GM19238 (cell line): Measurements from ENCODE around the gene SFMBT2.
"Not testable (repeated sequence)": the region's sequence is repeated elsewhere in the genome, so short reads cannot be mapped to it uniquely, and the experiment has no call there.

Source experiments
- DNase-seq: peaks from one replicate; pipeline ENCODE4 v3.0.0; 2011; ENCODE audit warnings: low spot score; ENCODE audit not compliant: insufficient read length

Gene SFMBT2

DNA sequence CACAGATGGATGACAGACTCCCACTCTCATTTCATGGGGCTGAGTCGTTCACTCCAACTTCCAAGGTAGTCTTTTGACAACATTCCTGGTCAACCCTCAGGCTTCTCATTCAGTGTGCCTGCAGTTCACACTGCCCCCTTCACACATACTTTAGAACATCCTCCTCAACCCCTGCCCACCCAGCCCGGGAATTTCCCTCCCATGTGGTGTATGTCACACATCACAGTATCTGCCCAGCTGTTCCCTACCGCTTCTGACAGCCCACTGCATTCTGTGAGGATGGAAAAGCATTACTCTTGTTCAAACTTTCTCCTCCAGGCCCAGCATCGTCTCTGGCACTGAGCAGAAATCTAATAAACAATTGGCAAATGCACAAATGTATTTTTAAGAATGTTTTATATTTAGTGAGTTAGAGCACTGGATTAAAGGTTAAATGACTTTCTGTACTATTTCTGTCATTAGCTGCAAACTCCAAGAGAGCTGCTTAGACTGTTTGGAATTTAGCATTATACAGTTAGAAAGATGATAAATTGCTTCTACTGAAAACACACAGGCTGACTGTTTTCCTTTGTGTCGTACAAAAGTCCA lies 110.4 kb downstream of the SFMBT2 start:
- no peak for DNase-seq

DNA sequence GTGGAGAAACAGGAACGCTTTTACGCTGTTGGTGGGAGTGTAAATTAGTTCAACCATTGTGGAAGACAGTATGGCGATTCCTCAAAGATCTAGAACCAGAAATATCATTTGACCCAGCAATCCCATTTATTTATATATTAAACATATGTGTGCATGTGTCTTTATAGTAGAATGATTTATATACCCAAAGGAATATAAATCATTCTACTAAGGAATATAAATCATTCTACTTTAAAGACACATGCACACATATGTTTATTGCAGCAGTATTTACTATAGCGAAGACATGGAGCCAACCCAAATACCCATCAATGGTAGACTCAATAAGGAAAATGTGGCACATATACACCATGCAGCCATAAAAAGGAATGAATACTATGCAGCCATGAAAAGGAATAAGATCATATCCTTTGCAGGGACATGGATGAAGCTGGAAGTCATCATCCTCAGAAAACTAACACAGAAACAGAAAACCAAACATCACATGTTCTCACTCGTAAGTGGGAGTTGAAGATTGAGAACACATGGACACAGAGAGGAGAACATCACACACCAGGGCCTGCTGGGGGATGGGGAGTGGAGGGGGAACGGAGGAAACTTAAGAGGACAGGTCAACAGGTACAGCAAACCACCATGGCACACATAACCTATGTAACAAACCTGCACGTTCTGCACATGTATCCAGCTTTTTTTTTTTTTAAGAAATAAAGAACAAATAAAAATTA lies 111.1 kb downstream of the SFMBT2 start:
- DNase-seq: not testable (repeated sequence)

DNA sequence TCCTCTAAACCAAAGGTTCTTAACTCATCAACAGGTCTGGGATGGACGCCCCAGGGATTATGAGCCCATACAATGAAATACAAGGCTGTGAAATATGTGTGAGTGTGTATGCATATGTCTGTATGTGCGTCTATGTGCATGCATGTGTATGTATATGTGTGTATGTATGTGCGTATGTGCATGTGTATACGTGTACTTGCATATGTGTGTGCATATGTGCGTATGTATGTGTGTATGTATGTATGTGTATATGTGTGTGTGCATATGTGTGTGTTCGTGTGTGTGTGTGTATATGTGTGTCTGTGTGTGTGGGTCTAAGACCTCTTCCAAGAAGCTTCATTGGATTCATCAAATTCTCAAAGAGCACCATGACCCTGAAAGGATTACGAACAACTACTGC lies 112.3 kb downstream of the SFMBT2 start:
- no peak for DNase-seq

DNA sequence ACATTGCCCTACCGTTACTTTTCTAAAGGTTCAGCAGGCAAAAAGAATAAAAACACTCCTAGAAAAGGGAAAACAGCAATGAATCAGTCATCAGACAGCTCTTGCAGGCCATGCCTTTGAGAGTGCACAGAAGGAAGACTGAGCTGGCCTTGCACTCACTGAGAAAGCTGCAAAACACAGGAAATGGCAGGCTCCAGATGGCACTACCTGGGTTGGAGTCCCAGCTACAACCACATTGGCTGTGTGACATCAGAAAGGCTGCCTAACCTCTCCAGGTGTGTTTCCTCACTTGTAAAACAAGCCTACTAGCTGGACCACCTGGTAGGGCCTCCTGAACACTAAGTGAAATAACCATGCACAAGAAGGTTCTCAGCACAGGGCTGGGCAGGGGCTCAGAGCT lies 113.7 kb downstream of the SFMBT2 start:
- DNase-seq: no peak

DNA sequence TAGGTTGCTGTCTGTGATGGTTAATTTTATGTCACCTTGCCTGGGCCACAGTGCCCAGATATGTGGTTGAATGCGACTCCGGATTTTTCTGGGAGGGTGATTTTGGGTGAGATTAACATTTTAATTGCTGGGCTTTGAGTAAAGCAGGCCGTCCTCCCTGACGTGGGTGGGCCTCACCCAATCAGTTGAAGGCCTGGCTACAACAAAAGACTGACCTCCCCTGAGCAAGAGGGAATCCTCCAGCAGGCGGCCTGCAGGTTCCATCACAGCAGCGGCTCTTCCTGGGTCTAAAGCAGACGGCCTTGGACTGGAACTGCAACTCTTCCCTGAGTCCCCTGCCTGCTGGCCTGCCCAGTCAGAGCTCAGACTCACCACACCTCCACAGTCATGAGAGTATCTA lies 114.2 kb downstream of the SFMBT2 start:
- no peak for DNase-seq

DNA sequence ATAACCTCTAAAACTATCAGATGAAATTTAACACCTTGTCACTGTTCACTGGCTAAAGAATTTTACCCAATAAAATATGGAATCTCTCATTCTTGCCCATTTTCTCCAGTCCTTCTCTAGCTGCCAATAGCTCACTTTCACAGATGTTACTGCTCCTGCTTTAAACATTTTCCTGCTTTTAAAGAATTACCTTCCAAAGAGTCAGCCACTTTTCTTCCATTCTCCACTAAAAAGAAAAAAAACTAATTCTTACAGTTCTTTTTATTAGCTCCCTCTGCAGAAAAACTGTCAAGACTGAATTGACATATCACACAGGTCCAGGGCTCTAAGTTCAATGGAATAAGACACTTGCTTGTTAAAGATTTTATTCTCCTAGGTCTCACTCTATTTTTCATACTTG lies 114.8 kb downstream of the SFMBT2 start:
- no peak for DNase-seq

DNA sequence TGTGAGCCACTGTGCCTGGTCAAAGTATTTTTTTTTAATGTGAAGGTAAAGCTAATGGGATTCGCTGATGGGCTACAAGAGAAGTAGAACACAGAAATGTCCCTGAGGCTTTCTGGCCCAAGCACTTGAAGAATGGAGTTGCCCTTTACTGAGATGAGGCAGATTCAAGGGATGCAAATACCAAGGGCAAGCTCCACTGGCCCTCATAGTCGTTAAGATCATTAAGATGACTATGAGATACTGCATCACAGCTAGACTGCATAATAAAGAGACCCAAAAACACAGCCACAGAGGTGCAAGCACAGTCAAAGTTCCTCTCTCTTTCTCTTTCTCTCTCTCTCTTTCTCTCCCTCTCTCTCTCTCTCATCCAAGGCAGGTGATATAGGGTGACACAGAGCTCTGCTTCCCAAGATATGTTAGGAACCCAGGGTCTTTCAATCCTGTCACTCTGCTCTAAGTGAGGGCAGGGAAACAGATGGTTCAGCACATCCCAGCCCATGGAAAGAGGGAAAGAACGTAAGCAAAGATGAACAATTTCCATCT lies 117.4 kb downstream of the SFMBT2 start:
- no peak for DNase-seq

DNA sequence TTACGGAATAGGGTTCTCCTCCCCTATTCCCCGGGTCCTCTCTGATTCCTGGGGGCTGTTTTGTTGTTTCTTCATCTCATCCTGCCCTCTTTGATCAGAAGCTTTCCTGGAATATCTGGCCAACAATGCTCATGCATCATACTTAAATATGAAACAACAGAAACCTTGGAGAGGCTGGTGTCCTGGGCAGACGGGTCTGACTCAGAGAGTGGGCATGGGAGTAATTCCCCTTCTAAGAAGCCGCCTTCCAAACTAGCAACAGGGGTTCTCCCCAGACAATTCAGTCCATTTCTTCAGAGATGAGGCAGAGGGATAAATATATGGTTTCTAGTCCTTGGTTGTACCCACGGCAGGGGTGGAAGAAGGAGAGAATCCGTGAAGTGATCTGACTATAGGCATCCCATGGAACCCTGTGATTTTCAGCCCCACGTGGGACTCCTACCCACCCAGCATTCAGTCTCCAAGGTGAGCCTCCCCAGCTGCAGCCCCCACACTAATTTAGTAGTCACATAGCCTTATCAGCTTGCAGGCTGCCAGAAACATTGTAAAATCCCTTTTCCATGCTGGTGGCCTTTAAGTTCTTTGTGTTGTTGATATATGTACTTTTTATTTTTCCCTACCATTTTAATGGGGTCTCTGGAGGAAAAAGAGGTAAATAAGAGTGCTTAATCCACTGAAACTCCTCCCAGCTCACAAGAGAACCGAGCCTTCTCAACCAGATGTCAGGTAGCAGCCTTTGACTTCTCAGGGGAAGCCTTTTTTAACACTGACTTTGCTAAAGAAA lies 119.2 kb downstream of the SFMBT2 start:
- DNase-seq: no peak

DNA sequence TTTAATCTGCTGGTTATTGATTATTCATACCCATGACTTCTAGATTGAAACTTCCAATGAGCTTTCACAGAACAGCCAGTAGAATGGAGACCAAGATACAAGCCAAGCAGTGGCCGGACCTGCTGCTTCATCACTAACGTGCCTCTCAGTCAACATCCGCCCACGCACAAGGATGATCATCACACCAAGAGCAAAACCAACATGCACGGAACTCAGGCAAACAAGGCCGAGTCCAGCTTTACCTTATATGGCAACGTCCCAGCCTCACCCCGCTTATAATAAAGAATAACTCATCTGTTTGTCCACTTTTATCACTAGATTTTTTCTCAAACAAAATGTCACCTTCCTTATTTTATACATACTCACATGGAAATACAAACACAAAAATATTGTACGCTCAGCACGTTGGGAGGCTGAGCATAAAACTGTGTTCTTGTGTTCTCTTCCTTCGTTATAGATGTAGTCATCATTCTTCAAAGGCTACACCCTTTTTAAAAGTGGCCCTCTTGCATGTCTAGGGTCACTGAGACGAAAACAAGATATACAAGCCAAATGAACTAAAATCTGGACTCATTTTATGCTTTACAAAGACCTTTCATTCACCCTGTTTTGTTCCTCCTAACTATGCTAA lies 122.7 kb downstream of the SFMBT2 start:
- DNase-seq: no peak

DNA sequence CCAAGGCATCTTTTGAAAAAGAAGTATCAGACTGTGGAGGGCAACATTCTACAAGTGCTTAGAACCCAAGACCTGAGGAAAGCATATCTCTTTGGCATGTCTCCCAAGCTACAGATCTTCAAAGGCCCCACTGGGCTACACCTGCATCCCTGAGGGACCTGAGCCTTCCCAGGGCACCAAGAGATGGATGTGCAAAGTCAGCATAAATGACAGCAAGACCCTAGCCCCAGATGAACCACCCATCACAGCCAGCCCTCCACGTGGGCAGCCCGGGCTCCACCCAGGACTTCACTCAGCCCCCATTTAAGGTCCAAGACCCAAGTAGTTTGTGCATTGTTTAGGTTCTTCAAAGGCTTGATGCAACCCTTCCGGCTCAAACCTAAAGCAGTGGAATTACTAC lies 123.5 kb downstream of the SFMBT2 start:
- DNase-seq: no peak

DNA sequence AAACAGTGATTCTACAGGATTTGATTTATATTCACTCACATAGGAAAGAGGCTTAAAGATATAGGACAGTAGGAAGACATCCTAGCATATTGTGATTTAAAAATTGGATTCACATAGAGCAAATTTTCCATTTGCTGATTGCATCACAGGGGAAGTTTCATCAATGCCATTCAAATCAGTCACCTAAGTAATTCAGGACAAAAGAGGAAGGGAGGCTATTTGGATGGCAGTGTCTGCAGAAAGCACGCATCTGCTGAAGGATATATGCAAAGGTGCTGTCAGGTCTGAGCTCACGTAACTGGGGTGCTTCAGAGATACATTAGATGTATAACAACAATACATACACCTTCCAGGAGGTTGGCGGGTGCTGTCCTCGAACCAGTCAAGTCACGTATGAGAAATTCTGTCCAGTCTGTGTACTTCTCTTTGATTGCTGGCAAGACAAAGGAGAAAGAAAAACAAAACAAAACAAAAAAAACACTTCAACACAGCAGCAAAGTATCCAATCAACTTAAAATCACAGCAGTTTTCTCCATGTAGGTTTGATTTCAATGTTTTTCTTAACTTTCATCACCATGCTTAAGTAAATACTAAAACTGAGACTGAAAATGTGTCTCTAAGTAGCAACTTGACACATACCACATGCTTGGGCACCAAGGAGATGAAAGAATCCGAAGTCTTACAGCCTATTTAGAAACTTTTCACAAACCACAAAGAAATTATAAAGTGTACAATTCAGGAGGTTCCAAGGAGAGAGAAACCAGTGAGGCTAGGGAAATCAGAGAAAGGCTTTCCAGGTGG lies 125.1 kb downstream of the SFMBT2 start:
- DNase-seq: no peak

DNA sequence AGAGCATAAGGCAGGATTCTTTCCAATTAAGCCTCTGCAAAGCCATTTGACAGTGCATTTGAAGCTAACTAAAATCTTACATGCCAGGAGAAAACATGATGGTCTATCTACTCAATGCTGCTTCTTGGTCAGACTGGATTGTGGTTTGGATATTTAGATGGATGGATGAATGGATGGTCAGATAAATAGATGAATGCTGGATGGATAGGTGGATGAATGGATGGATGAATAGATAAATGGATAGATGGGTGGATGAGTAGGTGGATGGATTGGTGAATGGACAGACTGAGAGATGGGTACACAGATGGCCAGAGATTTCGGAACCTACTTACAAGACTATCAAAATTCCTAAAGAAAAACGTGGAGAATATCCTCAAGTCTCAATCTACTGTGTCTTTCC lies 127.6 kb downstream of the SFMBT2 start:
- DNase-seq: no peak

DNA sequence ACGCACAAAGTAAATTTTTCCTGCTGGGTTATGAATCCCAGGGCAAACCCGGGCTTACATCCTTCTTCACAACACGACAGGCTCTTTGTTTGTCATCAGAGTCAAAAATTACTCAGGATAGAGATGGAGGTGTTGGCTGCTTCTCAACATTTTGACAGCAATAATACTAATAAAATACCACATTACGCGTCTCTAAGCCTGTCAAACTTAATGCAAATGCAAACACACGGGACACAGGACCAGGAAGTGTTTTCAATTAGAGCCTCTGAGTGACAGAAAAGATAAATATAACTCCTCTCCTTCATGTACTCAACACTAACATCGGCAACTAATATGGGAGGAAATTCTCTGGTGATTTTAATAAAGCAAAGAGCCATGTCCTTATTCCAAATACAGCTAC lies 128.4 kb downstream of the SFMBT2 start:
- no peak for DNase-seq

DNA sequence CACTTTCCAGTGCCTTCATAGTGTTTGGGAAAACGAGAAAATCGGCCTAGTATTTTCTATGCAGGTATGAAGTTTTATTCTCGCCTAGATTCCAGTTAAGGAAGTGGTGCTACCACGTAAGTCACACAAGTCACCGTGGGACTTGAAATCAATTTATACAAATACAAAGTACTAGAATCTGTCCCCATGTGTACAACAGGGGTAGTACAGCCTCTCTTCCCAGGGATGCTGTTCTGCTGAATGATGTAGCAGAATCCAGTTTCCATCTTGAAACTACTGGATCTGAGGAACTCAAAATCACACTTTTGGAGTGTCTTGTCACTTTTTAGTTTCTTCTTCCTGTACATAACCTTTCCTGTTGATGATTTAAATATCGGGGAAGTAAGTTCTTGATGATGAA lies 129.4 kb downstream of the SFMBT2 start:
- DNase-seq: no peak

DNA sequence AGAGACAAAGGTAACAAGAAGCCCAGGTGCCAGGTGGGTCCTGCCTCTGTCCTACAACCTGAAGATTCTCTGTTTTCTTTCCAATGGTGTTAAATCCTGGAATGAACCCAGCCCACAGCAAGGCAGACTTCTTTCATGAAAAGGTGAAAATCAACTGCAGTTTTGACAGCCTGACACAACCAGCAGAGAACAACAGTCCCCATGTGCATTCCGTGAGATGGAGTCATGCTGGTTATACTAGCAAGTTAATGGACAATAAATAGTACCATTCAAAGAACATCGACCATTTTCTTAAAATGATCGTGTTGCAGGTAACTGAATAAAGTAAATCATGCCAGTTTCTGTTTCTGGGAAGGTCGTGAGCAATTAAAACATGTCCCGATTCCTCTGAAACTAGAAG lies 131.5 kb downstream of the SFMBT2 start:
- no peak for DNase-seq

DNA sequence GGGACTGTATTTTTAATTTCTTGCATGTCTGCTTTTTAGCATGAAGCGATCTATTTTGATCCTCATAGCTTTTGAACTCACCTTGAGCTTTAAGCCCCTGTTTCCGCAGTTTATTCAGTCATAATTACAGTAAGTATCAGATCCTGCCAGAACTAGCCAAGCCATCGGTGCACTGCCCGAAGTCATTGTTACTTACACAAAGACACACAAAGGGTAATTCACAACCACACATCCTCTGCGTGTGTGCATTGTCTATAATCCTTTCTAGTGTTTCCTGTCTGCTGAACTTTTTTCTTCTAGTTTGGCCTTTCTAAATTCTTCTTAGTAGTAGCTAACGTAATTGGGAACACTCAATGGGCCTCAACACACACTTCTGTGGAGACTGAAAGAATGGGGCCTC lies 133.0 kb downstream of the SFMBT2 start:
- DNase-seq: no peak

DNA sequence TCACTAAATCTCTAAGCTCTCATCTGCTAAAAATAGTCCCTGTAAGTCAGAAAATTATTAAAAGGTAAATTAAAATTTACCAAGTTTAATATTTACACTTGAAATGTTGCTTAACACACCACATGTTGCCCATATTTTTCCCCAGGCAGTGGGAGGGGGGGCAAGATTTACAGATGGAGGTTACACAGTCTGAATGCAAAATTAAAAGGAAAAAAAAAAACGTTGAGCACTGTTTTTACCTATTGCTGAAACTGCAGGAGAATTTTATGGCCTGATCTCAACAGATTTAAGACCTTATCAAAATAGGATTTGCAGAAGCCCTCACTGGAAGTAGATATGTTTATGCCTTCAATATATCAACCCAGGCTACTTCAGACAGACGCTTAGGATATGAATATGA lies 133.4 kb downstream of the SFMBT2 start:
- no peak for DNase-seq

DNA sequence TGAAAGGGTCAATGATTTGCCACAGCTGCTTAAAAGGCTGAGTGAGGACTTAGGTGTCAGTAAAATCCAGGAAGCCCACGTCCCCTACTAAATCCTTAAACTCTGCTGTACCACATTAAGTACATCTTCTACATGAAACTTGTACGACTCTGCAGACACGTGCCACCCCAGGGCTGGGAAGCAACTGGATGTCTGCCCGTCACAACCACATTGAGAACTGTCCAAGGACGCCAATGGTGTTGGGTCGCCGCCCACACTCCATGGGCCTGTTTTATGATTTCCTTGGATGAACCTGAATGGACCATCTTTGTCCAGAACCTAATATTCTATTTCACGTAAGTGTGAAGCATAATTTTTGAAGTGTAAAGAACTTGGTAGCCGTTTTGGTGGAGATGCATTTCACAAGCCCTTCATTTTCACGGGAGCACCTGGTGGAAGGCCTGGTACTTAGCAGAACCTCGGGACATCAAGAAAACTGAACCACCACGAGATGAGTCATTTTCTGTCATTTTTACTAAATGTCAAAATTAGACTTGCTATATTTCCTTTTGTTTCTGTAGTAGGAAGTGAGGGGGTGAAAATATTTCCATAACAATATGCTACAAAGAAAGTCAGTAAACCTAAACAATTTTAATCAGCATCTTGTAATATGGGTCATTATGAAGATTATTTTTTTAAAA lies 134.9 kb downstream of the SFMBT2 start:
- DNase-seq: no peak

DNA sequence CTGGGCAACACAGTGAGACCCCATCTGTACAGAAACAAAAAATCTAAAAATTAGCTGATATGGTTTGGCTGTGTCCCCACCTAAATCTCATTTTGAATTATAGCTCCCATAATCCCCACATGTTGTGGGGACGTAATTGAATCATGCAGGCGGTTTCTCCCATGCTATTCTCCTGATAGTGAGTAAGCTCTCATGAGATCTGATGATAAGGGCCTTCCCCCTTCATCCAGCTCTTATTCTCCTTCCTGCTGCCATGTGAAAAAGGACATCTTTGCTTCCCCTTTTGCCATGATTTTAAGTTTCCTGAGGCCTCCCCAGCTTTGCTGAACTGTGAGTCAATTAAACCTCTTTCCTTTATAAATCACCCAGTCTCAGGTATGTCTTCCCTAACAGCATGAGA lies 136.5 kb downstream of the SFMBT2 start:
- DNase-seq: no peak

DNA sequence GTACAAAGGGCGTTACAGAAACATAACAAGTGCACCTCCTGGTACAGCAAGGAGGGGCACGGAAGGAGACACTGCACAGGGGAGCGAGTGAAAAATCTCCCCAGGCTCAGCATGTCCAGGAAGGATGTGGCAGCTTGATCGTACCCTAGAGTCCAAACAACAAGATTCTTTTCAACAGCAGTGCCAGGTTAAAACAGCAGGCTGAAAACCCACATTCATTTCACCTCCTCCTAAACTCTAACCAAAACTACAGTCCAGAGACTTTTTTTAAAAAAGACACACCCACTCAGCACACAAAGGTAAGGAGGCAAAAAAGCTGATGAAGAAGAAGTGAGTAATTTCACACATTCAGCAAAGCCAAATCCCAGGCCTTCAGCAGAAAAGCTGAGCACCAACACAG lies 138.8 kb downstream of the SFMBT2 start:
- DNase-seq: no peak

DNA sequence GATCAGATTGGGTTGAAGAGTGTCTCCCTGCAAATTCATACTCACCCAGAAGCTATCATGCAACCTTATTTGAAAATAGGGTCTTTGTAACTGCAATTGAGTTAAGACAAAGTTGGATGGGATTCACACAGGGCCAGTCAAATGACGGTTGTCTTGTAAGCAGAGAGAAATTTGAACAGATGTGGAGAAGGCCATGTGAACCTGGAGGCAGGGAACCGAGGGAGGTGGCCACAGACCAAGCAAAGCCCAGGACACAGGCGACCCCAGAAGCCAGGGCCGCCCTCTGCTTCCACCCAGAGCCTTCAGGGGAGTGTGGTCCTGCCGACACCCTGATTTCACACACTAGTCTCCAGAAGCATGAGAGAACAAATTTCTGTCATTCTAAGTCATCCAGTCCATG lies 140.8 kb downstream of the SFMBT2 start:
- DNase-seq: no peak
